ENCODE measurements around the gene DEPP1. TPM values are rescaled to one million over a fixed set of nuclear protein-coding genes. Genes with fewer than 3 reads are reported as not detected.

Gene DEPP1
- total and polyA plus RNA-seq, 2 of the 4 experiments (the other 2 are of a cell fraction): 13.6 to 30.0 TPM

GRCh38 chr10:44988957-44989585 lies 10.5 kb upstream of the DEPP1 start (continued):
- TF ChIP-seq RCOR1 (IDR thresholded peaks at IDR 0.05; ENCODE audit: insufficient replicate concordance, low read length) (no peak), NFE2L2 (IDR thresholded peaks at IDR 0.05; ENCODE audit: low read depth, low read length) (no peak)

DNA sequence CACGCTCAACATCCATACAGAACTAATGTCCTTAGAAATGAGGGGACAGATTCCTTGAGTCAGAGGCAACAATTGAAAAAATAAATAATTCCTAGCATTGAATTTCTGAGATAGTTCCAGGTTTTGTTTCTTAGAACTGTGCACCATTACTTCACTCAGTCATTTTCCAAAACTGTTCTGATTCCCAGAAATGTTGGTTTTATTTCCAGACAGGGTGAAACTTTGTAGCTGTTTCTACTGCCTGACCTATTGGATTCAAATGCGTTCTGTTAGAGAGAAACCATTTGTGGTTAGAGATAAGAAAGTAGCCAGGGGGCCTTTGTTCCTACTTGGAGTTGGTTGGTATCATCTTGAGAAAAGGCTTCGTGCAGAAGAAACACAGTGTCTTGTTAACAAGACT lies 8.1 kb upstream of the DEPP1 start:
- Histone ChIP-seq H3K27me3 (ENCODE audit: control insufficient read depth, insufficient read depth, low read length) (no peaks in the 10 kb centered on the region), H3K56ac (ENCODE audit: extremely low read depth, insufficient read depth, low read length) (peak overlapping the region; percentile 60; the same call in 1 of the 2 replicates), H3K9me3 (ENCODE audit: control insufficient read depth, insufficient read depth, low read length) (no peaks in the 10 kb centered on the region), H4K91ac (ENCODE audit: insufficient read depth, low read depth, low read length) (peak overlapping the region; percentile 80), H3K36me3 (ENCODE audit: control insufficient read depth, insufficient read depth, low read length) (peaks cover 7% of the 10 kb centered on the region; the same call in 1 of the 2 replicates), H3K4me2 (ENCODE audit: low read depth, low read length) (peak overlapping the region; percentile 27; the same call in 1 of the 2 replicates), H3K14ac (replicated peaks; ENCODE audit: low read depth, low read length) (peak overlapping the region; percentile 87), H2AK9ac (replicated peaks; ENCODE audit: low read depth, low read length, poor library complexity) (no peak overlapping the region), H2BK20ac (ENCODE audit: low read depth, low read length) (peak overlapping the region; percentile 88), H3K4me3 (ENCODE audit: insufficient read depth, low read depth, low read length) (no peak overlapping the region), H3K27ac (ENCODE audit: insufficient read depth, low read length) (peak overlapping the region; percentile 70; the same call in 1 of the 2 replicates), H3K4ac (ENCODE audit: low read depth, low read length) (peak overlapping the region; percentile 74), H4K8ac (ENCODE audit: low read depth in 2 of 2, low read length in 2 of 2) (peak overlapping the region; percentile 13 to 65; a peak in 2 of 4 replicates), H2BK15ac (ENCODE audit: low read depth, low read length) (peak overlapping the region; percentile 82; the same call in 2 of the 3 replicates), H4K5ac (ENCODE audit: low read depth, low read length) (peak overlapping the region; percentile 87), H4K20me1 (ENCODE audit: insufficient read depth, low read length) (no peaks in the 10 kb centered on the region), H3K9me1 (ENCODE audit: insufficient read depth, low read length) (peaks cover 36% of the 10 kb centered on the region), H3K23ac (ENCODE audit: low read depth, low read length) (peak overlapping the region; percentile 83), H2AFZ (replicated peaks; ENCODE audit: low read length, poor library complexity) (no peak overlapping the region), H3K9ac (ENCODE audit: low read depth, low read length) (peak overlapping the region; percentile 46; the same call in 1 of the 2 replicates), H3K18ac (ENCODE audit: low read depth, low read length) (peak overlapping the region; percentile 93), H2BK5ac (ENCODE audit: low read depth, low read length, poor library complexity, severe bottlenecking) (peak overlapping the region; percentile 76), H2AK5ac (ENCODE audit: low read depth, low read length) (peak overlapping the region; percentile 81; the same call in 1 of the 2 replicates), H2BK120ac (ENCODE audit: low read depth, low read length) (peak overlapping the region; percentile 86), H3K79me1 (ENCODE audit: low read depth in 1 of 2, low read length in 2 of 2) (peaks cover 0 to 10% of the 10 kb centered on the region in 2 experiments; a peak in 1 of 4 replicates), H3K4me1 (ENCODE audit: control insufficient read depth, insufficient read depth, low read length) (peaks cover 53% of the 10 kb centered on the region)
- ChIA-PET CTCF (interaction anchor here (0.6 to 2.2 kb wide), 2 partner anchors 14 to 54 kb away, joined by 5 to 8 read pairs; no protein-coding TSS in a partner anchor), POLR2A (ENCODE audit: unreplicated experiment) (no interaction called here)
- WGBS, 2 experiments (ENCODE audit: extremely low coverage in 2 of 2, insufficient read length in 1 of 2): 0% methylated on average over 1 of the region's 3 CpGs; no CpG with 5 or more reads in 1 of the 2 experiments
- DNase-seq: peak; percentile 64
- TF ChIP-seq MAZ (IDR thresholded peaks at IDR 0.05; ENCODE audit: borderline replicate concordance, low read depth, low read length) (no peak), ELK1 (IDR thresholded peaks at IDR 0.05; ENCODE audit: borderline replicate concordance, low read depth, low read length) (no peak), MXI1 (IDR thresholded peaks at IDR 0.05; ENCODE audit: borderline replicate concordance, low read depth, low read length) (no peak), BHLHE40 (IDR thresholded peaks at IDR 0.05; ENCODE audit: low read depth, low read length) (no peak), RFX5 (IDR thresholded peaks at IDR 0.05; ENCODE audit: low read depth, low read length) (no peak), FOS (IDR thresholded peaks at IDR 0.05; ENCODE audit: low read depth, low read length) (no peak), NFE2L2 (IDR thresholded peaks at IDR 0.05; ENCODE audit: low read depth, low read length) (no peak), RAD21 (IDR thresholded peaks at IDR 0.05; ENCODE audit: low read length) (no peak), USF2 (IDR thresholded peaks at IDR 0.05; ENCODE audit: low read depth, low read length) (no peak), CHD1 (IDR thresholded peaks at IDR 0.05; ENCODE audit: low read depth, low read length) (no peak), POLR2A (IDR thresholded peaks at IDR 0.05; ENCODE audit: low read depth, low read length) (no peak), SMC3 (IDR thresholded peaks at IDR 0.05; ENCODE audit: low read depth, low read length) (no peak)
- intact Hi-C loops (cut with micrococcal nuclease): loop anchor here (1.0 kb wide), 1 partner anchor 8 kb away; no protein-coding TSS in a partner anchor
- in situ Hi-C loops (cut with MboI; ENCODE audit: low sequenced_read_pairs): loop anchor here (25.0 kb wide), 4 partner anchors 1026 to 1849 kb away; partner anchors contain the start of genes CSGALNACT2 and HNRNPF
- dilution Hi-C loops (cut with HindIII; ENCODE audit: low sequenced_read_pairs, unreplicated experiment): no loop called here
- ATAC-seq (ENCODE audit: low read depth): peak; percentile 19
- no TSS peak for BruUV-seq (replicated peaks)

Measured in IMR-90 (cell line).